Fibroblast of skin of scalp (primary cell): Measurements from ENCODE around the gene FOXO6.
"Not testable (repeated sequence)": the region's sequence is repeated elsewhere in the genome, so short reads cannot be mapped to it uniquely, and the experiment has no call there.

Experiments
- DNase-seq: peaks from one replicate; pipeline ENCODE4 v3.0.0-alpha.2; 2013

FOXO6 gene

GRCh38 chr1:41329662-41330587 lies 31.3 kb upstream of the FOXO6 start:
- no peak for DNase-seq

- no peak for DNase-seq
Observed at GRCh38 chr1:41330588-41331545, 30.4 kb upstream of the FOXO6 start.

GRCh38 chr1:41331546-41331917 lies 29.7 kb upstream of the FOXO6 start:
- DNase-seq, result no peak

GRCh38 chr1:41332161-41332560 lies 29.1 kb upstream of the FOXO6 start:
- DNase-seq, result not testable (repeated sequence)

- DNase-seq, result peak; percentile 53
Observed at GRCh38 chr1:41333146-41333784, 28.0 kb upstream of the FOXO6 start.

- DNase-seq, result no peak
Observed at GRCh38 chr1:41338820-41339219, 22.4 kb upstream of the FOXO6 start.

GRCh38 chr1:41340655-41341364 lies 20.4 kb upstream of the FOXO6 start:
- DNase-seq, result no peak

- DNase-seq, result no peak
Observed at GRCh38 chr1:41341365-41341683, 19.9 kb upstream of the FOXO6 start.

- DNase-seq, result no peak
Observed at GRCh38 chr1:41341772-41342562, 19.3 kb upstream of the FOXO6 start.

GRCh38 chr1:41342774-41343355 lies 18.4 kb upstream of the FOXO6 start:
- DNase-seq, result no peak

- no peak for DNase-seq
Observed at GRCh38 chr1:41343790-41344699, 17.2 kb upstream of the FOXO6 start.

GRCh38 chr1:41344708-41345159 lies 16.5 kb upstream of the FOXO6 start:
- DNase-seq, result no peak

GRCh38 chr1:41345434-41346075 lies 15.7 kb upstream of the FOXO6 start:
- DNase-seq, result no peak

GRCh38 chr1:41347276-41347675 lies 14.0 kb upstream of the FOXO6 start:
- DNase-seq, result no peak

GRCh38 chr1:41348394-41348793 lies 12.8 kb upstream of the FOXO6 start:
- DNase-seq, result no peak

- DNase-seq, result no peak
Observed at GRCh38 chr1:41349361-41350054, 11.7 kb upstream of the FOXO6 start.

GRCh38 chr1:41350055-41350378 lies 11.2 kb upstream of the FOXO6 start:
- no peak for DNase-seq

GRCh38 chr1:41351262-41352151 lies 9.7 kb upstream of the FOXO6 start:
- DNase-seq, result no peak
